ENCODE data around the gene ITGB4. TPM values are rescaled to one million over a fixed set of nuclear protein-coding genes. Genes with fewer than 3 reads are reported as not detected.

The ITGB4 gene
- total RNA-seq, 1 donor from 2014 or later = 6.6 TPM

DNA sequence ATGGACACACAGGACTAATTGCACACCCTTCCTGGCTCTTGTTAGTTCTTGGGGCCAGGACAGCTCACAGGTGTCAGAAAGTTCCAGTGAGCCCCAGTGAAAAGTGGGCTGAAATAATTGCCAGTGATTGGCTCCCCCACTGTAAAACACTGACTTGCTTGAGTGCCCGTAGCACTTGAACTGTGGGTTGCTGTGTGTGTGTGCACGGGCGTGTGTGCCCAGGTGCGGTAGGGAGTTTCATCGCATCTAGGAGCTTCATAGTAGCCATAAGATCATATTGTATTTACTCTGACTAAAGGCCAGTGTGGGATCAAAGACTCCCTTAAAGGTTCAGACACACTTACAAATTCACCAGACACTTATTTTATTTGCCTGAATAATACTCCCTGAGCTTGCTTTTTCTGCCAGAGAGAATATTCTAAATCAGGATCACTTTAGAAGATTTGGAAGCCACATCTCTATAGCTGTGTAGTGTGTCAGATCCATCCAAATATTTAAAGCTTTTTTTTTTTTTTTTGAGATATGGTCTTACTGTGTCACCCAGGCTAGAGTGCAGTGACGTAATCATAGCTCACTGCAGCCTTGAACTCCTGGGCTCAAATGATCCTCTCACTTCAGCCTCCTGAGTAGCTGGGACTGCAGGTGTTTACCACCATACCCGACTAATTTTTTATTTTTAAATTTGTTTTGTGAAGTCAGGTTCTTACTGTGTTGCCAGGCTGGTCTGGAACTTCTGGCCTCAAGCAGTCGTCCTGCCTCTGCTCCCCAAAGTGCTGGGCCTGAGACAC is 74.8 kb downstream of the ITGB4 start:
- H3K36me3 Mint-ChIP-seq (ENCODE audit: low read depth, unreplicated experiment) = peaks cover 5% of the 10 kb centered on the region
- H3K4me3 Mint-ChIP-seq (ENCODE audit: unreplicated experiment) = no peak overlapping the region
- Histone ChIP-seq H3K9ac (ENCODE audit: low read length) (no peak overlapping the region), H3K4me3 (ENCODE audit: insufficient read depth, low read depth, low read length) (no peak overlapping the region), H3K27ac (ENCODE audit: low read depth, low read length) (no peak overlapping the region), H3K36me3 (ENCODE audit: insufficient read depth, low read length) (peaks cover 16% of the 10 kb centered on the region), H3K27me3 (ENCODE audit: insufficient read depth, low read length) (no peaks in the 10 kb centered on the region), H3K9me3 (ENCODE audit: insufficient read depth, low read depth, low read length) (no peaks in the 10 kb centered on the region), H2AFZ (ENCODE audit: low read depth, low read length) (no peak overlapping the region), H3K4me1 (ENCODE audit: insufficient read depth, low read length) (peaks cover 3% of the 10 kb centered on the region), H3K4me2 (ENCODE audit: low read length) (no peak overlapping the region), H4K20me1 (ENCODE audit: insufficient read depth, low read length) (peaks cover 15% of the 10 kb centered on the region), H3K79me2 (ENCODE audit: insufficient read depth, low read length) (peaks cover 65% of the 10 kb centered on the region)
- H3K9me3 Mint-ChIP-seq (ENCODE audit: unreplicated experiment) = peaks cover 1% of the 10 kb centered on the region
- no peaks in the 10 kb centered on the region for H3K27me3 Mint-ChIP-seq (ENCODE audit: low read depth, unreplicated experiment)
- H3K27ac Mint-ChIP-seq (ENCODE audit: unreplicated experiment) = no peak overlapping the region
- DNase-seq (ENCODE audit: low read depth) = no peak
- no peak for FAIRE-seq
- TF ChIP-seq, protein P1, sequence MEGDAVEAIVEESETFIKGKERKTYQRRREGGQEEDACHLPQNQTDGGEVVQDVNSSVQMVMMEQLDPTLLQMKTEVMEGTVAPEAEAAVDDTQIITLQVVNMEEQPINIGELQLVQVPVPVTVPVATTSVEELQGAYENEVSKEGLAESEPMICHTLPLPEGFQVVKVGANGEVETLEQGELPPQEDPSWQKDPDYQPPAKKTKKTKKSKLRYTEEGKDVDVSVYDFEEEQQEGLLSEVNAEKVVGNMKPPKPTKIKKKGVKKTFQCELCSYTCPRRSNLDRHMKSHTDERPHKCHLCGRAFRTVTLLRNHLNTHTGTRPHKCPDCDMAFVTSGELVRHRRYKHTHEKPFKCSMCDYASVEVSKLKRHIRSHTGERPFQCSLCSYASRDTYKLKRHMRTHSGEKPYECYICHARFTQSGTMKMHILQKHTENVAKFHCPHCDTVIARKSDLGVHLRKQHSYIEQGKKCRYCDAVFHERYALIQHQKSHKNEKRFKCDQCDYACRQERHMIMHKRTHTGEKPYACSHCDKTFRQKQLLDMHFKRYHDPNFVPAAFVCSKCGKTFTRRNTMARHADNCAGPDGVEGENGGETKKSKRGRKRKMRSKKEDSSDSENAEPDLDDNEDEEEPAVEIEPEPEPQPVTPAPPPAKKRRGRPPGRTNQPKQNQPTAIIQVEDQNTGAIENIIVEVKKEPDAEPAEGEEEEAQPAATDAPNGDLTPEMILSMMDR (IDR thresholded peaks at IDR 0.05; ENCODE audit: insufficient read depth, low read depth, low read length) = no peak
- no peak for TF ChIP-seq EZH2 (IDR thresholded peaks at IDR 0.05; ENCODE audit: insufficient read depth, low read length)
- H3K4me1 Mint-ChIP-seq (ENCODE audit: low read depth, unreplicated experiment) = peaks cover 11% of the 10 kb centered on the region

DNA sequence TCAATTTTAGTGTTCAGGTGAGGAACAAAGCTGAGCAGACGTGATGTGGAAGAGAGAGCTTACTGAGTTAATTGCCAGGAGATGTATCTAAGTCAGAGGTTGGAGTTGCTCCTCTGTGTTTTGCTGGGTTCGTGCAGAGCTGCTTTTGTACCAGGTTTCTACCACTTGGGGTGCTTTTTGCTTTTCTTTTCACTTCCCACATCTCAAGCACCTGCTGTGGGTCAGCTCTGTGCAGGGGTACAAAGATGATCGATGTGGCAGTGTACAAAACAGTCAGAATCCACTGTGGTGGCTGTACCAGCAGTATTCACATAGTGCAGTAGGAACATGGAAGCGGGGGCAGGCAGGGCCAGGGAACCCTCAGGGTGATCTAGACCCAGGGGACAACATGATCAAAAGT is 78.1 kb downstream of the ITGB4 start:
- DNase-seq (ENCODE audit: low read depth) = no peak
- no peaks in the 10 kb centered on the region for H3K9me3 ChIP-seq (ENCODE audit: insufficient read depth, low read depth, low read length)
- no peak overlapping the region for H2AFZ ChIP-seq (ENCODE audit: low read depth, low read length)
- no peak for FAIRE-seq
- H3K4me1 ChIP-seq (ENCODE audit: insufficient read depth, low read length) = no peaks in the 10 kb centered on the region
- H3K9ac ChIP-seq (ENCODE audit: low read length) = no peak overlapping the region
- H3K79me2 ChIP-seq (ENCODE audit: insufficient read depth, low read length) = peaks cover 36% of the 10 kb centered on the region
- Mint-ChIP-seq H3K4me1 (ENCODE audit: low read depth, unreplicated experiment) (no peaks in the 10 kb centered on the region), H3K36me3 (ENCODE audit: low read depth, unreplicated experiment) (peaks cover 5% of the 10 kb centered on the region), H3K27me3 (ENCODE audit: low read depth, unreplicated experiment) (no peaks in the 10 kb centered on the region), H3K4me3 (ENCODE audit: unreplicated experiment) (no peak overlapping the region), H3K9me3 (ENCODE audit: unreplicated experiment) (no peaks in the 10 kb centered on the region), H3K27ac (ENCODE audit: unreplicated experiment) (no peak overlapping the region)
- H3K4me2 ChIP-seq (ENCODE audit: low read length) = no peak overlapping the region
- H3K27me3 ChIP-seq (ENCODE audit: insufficient read depth, low read length) = no peaks in the 10 kb centered on the region
- peaks cover 10% of the 10 kb centered on the region for H3K36me3 ChIP-seq (ENCODE audit: insufficient read depth, low read length)
- peaks cover 21% of the 10 kb centered on the region for H4K20me1 ChIP-seq (ENCODE audit: insufficient read depth, low read length)
- TF ChIP-seq, protein P1 (IDR thresholded peaks at IDR 0.05; ENCODE audit: insufficient read depth, low read depth, low read length) = no peak
- no peak for TF ChIP-seq EZH2 (IDR thresholded peaks at IDR 0.05; ENCODE audit: insufficient read depth, low read length)
- no peak overlapping the region for H3K27ac ChIP-seq (ENCODE audit: low read depth, low read length)
- no peak overlapping the region for H3K4me3 ChIP-seq (ENCODE audit: insufficient read depth, low read depth, low read length)

DNA sequence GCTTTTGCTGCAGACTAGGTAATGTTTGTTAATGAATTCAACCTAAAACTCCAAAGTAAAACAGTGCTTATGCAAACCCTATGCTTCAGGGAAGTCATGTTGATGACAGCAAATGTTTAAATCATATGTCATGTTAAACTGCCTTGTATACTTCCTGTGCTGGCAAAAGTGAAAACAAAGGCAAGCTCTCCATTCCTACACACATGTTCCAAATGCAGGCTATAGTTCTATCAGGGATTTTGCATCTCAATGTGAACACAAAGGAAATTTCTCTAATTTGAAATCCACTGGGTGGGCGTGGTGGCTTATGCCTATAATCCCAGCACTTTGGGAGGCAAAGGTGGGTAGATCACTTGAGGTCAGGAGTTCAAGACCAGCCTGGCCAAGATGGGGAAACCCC is 82.6 kb downstream of the ITGB4 start:
- Histone ChIP-seq H3K79me2 (ENCODE audit: insufficient read depth, low read length) (peaks cover 16% of the 10 kb centered on the region), H3K9me3 (ENCODE audit: insufficient read depth, low read depth, low read length) (no peaks in the 10 kb centered on the region), H2AFZ (ENCODE audit: low read depth, low read length) (no peak overlapping the region), H3K27me3 (ENCODE audit: insufficient read depth, low read length) (no peaks in the 10 kb centered on the region), H3K4me1 (ENCODE audit: insufficient read depth, low read length) (no peaks in the 10 kb centered on the region), H4K20me1 (ENCODE audit: insufficient read depth, low read length) (peaks cover 31% of the 10 kb centered on the region), H3K27ac (ENCODE audit: low read depth, low read length) (no peak overlapping the region), H3K36me3 (ENCODE audit: insufficient read depth, low read length) (peaks cover 4% of the 10 kb centered on the region), H3K9ac (ENCODE audit: low read length) (no peak overlapping the region), H3K4me3 (ENCODE audit: insufficient read depth, low read depth, low read length) (no peak overlapping the region), H3K4me2 (ENCODE audit: low read length) (no peak overlapping the region)
- TF ChIP-seq, protein P1 (IDR thresholded peaks at IDR 0.05; ENCODE audit: insufficient read depth, low read depth, low read length) = no peak
- TF ChIP-seq EZH2 (IDR thresholded peaks at IDR 0.05; ENCODE audit: insufficient read depth, low read length) = no peak
- Mint-ChIP-seq H3K36me3 (ENCODE audit: low read depth, unreplicated experiment) (peaks cover 12% of the 10 kb centered on the region), H3K27ac (ENCODE audit: unreplicated experiment) (no peak overlapping the region), H3K4me1 (ENCODE audit: low read depth, unreplicated experiment) (peaks cover 2% of the 10 kb centered on the region), H3K4me3 (ENCODE audit: unreplicated experiment) (no peak overlapping the region), H3K27me3 (ENCODE audit: low read depth, unreplicated experiment) (no peaks in the 10 kb centered on the region), H3K9me3 (ENCODE audit: unreplicated experiment) (no peaks in the 10 kb centered on the region)
- FAIRE-seq (no peak), DNase-seq (ENCODE audit: low read depth) (no peak)
